ENCODE data around the gene STX10. TPM values are rescaled to one million over a fixed set of nuclear protein-coding genes. Genes with fewer than 3 reads are reported as not detected.
A peak's percentile ranks its signal among the peaks of the same experiment; 100 is the strongest.

Gene STX10
- total and polyA plus RNA-seq, 2 of the 4 experiments (the other 2 are of a cell fraction): 64.9 to 82.0 TPM

- peaks cover 8% of the 10 kb centered on the region for H3K36me3 ChIP-seq (ENCODE audit: control insufficient read depth, insufficient read depth, low read length)
- H3K27me3 ChIP-seq (ENCODE audit: control insufficient read depth, insufficient read depth, low read length): no peaks in the 10 kb centered on the region
- peak within 1 kb of the TSS; percentile 79 for H3K9ac ChIP-seq (ENCODE audit: low read depth, low read length)
- no peak within 1 kb of the TSS; the same call in 2 of the 3 replicates for H2BK15ac ChIP-seq (ENCODE audit: low read depth, low read length)
- H4K8ac ChIP-seq (ENCODE audit: low read depth in 2 of 2, low read length in 2 of 2): peak within 1 kb of the TSS; percentile 30 to 99
- peak; percentile 31; the same call in 1 of the 2 replicates for TF ChIP-seq POLR2A (IDR thresholded peaks at IDR 0.05; ENCODE audit: low read depth, low read length)
- peak; percentile 99 for TF ChIP-seq MXI1 (IDR thresholded peaks at IDR 0.05; ENCODE audit: borderline replicate concordance, low read depth, low read length)
- TF ChIP-seq, protein P1, sequence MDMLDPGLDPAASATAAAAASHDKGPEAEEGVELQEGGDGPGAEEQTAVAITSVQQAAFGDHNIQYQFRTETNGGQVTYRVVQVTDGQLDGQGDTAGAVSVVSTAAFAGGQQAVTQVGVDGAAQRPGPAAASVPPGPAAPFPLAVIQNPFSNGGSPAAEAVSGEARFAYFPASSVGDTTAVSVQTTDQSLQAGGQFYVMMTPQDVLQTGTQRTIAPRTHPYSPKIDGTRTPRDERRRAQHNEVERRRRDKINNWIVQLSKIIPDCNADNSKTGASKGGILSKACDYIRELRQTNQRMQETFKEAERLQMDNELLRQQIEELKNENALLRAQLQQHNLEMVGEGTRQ (IDR thresholded peaks at IDR 0.05; ENCODE audit: low read depth, low read length): peak; percentile 94
- peak; percentile 82; the same call in 1 of the 2 replicates for TF ChIP-seq MAFK (IDR thresholded peaks at IDR 0.05; ENCODE audit: low read depth, low read length)
- TF ChIP-seq RAD21 (IDR thresholded peaks at IDR 0.05; ENCODE audit: low read length): no peak
- peak; percentile 4; the same call in 1 of the 2 replicates for TF ChIP-seq MAZ (IDR thresholded peaks at IDR 0.05; ENCODE audit: borderline replicate concordance, low read depth, low read length)
- TF ChIP-seq RCOR1 (IDR thresholded peaks at IDR 0.05; ENCODE audit: insufficient replicate concordance, low read length): peak; percentile 95
- no peak for TF ChIP-seq CEBPB (IDR thresholded peaks at IDR 0.05; ENCODE audit: low read depth, low read length)
- TF ChIP-seq SMC3 (IDR thresholded peaks at IDR 0.05; ENCODE audit: low read depth, low read length): no peak
- TF ChIP-seq NFE2L2 (IDR thresholded peaks at IDR 0.05; ENCODE audit: low read depth, low read length): peak; percentile 3; the same call in 1 of the 2 replicates
- H2AK9ac ChIP-seq (replicated peaks; ENCODE audit: low read depth, low read length, poor library complexity): peak within 1 kb of the TSS; percentile 93
- no TSS peak for BruUV-seq (replicated peaks)
- H2BK120ac ChIP-seq (ENCODE audit: low read depth, low read length): peak within 1 kb of the TSS; percentile 66
- H3K18ac ChIP-seq (ENCODE audit: low read depth, low read length): peak within 1 kb of the TSS; percentile 40
- peak within 1 kb of the TSS; percentile 66; the same call in 1 of the 2 replicates for H2BK20ac ChIP-seq (ENCODE audit: low read depth, low read length)
- POLR2A ChIA-PET (ENCODE audit: unreplicated experiment): interaction anchor here (0.6 kb wide), 1 partner anchor 1280 kb away, joined by 4 read pairs; no protein-coding TSS in a partner anchor
- peak within 1 kb of the TSS; percentile 73 for H2BK5ac ChIP-seq (ENCODE audit: low read depth, low read length, poor library complexity, severe bottlenecking)
- peaks cover 19% of the 10 kb centered on the region for H3K9me1 ChIP-seq (ENCODE audit: insufficient read depth, low read length)
- dilution Hi-C loops (cut with HindIII; ENCODE audit: low sequenced_read_pairs, unreplicated experiment) (no loop called here), intact Hi-C loops (cut with micrococcal nuclease) (loop anchor here (5.0 kb wide), 1 partner anchor 146 kb away; no protein-coding TSS in a partner anchor), in situ Hi-C loops (cut with MboI; ENCODE audit: low sequenced_read_pairs) (no loop called here)
- H3K14ac ChIP-seq (replicated peaks; ENCODE audit: low read depth, low read length): peak within 1 kb of the TSS; percentile 89
- peak within 1 kb of the TSS; percentile 91 for H2AFZ ChIP-seq (replicated peaks; ENCODE audit: low read length, poor library complexity)
- peaks cover 0 to 62% of the 10 kb centered on the region in 2 experiments; a peak in 3 of 4 replicates for H3K79me1 ChIP-seq (ENCODE audit: low read depth in 1 of 2, low read length in 2 of 2)
- peak within 1 kb of the TSS; percentile 65 for H4K91ac ChIP-seq (ENCODE audit: insufficient read depth, low read depth, low read length)
- CTCF ChIA-PET: no interaction called here
- H3K4me2 ChIP-seq (ENCODE audit: low read depth, low read length): peak within 1 kb of the TSS; percentile 90
- H3K9me3 ChIP-seq (ENCODE audit: control insufficient read depth, insufficient read depth, low read length): no peaks in the 10 kb centered on the region
- 1% methylated on average over 16 of the region's 51 CpGs; no CpG with 5 or more reads in 1 of the 2 experiments for WGBS, 2 experiments (ENCODE audit: extremely low coverage in 2 of 2, insufficient read length in 1 of 2)
- peak within 1 kb of the TSS; percentile 77 for H3K27ac ChIP-seq (ENCODE audit: insufficient read depth, low read length)
- H3K4me3 ChIP-seq (ENCODE audit: insufficient read depth, low read depth, low read length): peak within 1 kb of the TSS; percentile 69
- ATAC-seq (ENCODE audit: low read depth): peak; percentile 46
- H3K4me1 ChIP-seq (ENCODE audit: control insufficient read depth, insufficient read depth, low read length): peaks cover 23% of the 10 kb centered on the region
- H2AK5ac ChIP-seq (ENCODE audit: low read depth, low read length): peak within 1 kb of the TSS; percentile 87
- H3K4ac ChIP-seq (ENCODE audit: low read depth, low read length): peak within 1 kb of the TSS; percentile 90
- H3K23ac ChIP-seq (ENCODE audit: low read depth, low read length): peak within 1 kb of the TSS; percentile 82; the same call in 1 of the 2 replicates
- peak; percentile 91 for DNase-seq
- peak within 1 kb of the TSS; percentile 73 for H3K56ac ChIP-seq (ENCODE audit: extremely low read depth, insufficient read depth, low read length)
- H4K5ac ChIP-seq (ENCODE audit: low read depth, low read length): peak within 1 kb of the TSS; percentile 78
- peaks cover 28% of the 10 kb centered on the region for H4K20me1 ChIP-seq (ENCODE audit: insufficient read depth, low read length)
These were observed 33.6 kb downstream of the STX10 start, which contains the start of gene TRMT1 for GRCh38 chr19:13116282-13117175. Gene TRMT1, minus strand, starts transcription at chr19:13116740. Its CDS starts 341 bp downstream, at chr19:13116399.

All from IMR-90 (cell line).